Measurements from ENCODE around the gene POLH. TPM values are rescaled to one million over a fixed set of nuclear protein-coding genes. Genes with fewer than 3 reads are reported as not detected.

Gene POLH
- total RNA-seq, 6 donors from 2014 or later = 9.1 to 27.5 (median 19.8) TPM

DNA sequence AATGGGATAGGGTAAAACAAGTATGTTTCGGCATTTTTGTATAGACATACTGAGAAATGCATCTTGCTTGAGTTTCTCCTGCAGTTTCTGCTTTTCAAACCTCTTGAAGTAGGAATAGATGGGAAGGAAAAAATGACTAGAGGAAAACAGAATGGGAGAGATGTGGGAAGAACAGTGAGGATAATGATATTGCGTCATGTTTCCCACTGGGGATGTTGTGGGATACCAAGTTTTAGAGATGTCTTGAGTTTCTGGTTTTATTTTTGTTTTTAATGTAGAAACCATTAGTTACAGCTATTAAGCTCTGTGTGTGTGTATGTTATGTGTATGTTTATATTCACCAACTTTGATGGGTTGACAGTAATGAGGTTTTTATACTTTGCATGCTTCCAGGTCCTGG, 24.6 kb downstream of the POLH start:
- H3K4me3 ChIP-seq = no peak overlapping the region
- 93 to 96% methylated on average over 2 of the region's 2 CpGs for WGBS, 2 donors
- TF ChIP-seq POLR2AphosphoS5 (IDR thresholded peaks at IDR 0.05) = no peak
- TF ChIP-seq, protein P1, sequence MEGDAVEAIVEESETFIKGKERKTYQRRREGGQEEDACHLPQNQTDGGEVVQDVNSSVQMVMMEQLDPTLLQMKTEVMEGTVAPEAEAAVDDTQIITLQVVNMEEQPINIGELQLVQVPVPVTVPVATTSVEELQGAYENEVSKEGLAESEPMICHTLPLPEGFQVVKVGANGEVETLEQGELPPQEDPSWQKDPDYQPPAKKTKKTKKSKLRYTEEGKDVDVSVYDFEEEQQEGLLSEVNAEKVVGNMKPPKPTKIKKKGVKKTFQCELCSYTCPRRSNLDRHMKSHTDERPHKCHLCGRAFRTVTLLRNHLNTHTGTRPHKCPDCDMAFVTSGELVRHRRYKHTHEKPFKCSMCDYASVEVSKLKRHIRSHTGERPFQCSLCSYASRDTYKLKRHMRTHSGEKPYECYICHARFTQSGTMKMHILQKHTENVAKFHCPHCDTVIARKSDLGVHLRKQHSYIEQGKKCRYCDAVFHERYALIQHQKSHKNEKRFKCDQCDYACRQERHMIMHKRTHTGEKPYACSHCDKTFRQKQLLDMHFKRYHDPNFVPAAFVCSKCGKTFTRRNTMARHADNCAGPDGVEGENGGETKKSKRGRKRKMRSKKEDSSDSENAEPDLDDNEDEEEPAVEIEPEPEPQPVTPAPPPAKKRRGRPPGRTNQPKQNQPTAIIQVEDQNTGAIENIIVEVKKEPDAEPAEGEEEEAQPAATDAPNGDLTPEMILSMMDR (IDR thresholded peaks at IDR 0.05) = no peak
- no peak for TF ChIP-seq POLR2A (IDR thresholded peaks at IDR 0.05)
- TF ChIP-seq EP300 (IDR thresholded peaks at IDR 0.05) = no peak
- H3K4me1 ChIP-seq = no peaks in the 10 kb centered on the region
- H3K9me3 ChIP-seq = no peaks in the 10 kb centered on the region
- ATAC-seq (ENCODE audit: low FRiP score in 2 of 2) (no peak), DNase-seq (no peak)
- no peak overlapping the region for H3K27ac ChIP-seq
- peaks cover 8 to 63% (median 31%) of the 10 kb centered on the region in 4 donors for H3K36me3 ChIP-seq
- no peaks in the 10 kb centered on the region for H3K27me3 ChIP-seq

DNA sequence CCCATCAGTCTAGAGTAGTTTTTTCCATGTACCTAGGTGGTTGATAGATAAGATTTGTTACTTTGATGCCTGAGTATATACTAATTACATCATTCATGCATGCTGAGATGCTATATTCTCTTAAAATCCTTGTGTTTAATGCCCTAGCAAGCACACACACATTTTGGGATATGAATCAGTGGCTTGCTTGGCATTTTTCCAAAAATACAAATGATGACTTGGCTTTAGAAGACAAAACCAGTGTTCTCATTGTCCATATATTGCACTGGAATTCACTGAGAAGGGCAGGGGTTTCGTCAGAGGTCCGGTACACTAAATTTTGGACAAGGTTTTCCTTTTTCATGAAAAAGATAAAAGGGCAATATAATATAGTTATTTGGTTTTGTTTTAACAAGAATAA, 28.2 kb downstream of the POLH start:
- no peak for DNase-seq
- H3K36me3 ChIP-seq = peaks cover 8 to 67% (median 27%) of the 10 kb centered on the region in 4 donors
- no peak overlapping the region for H3K4me3 ChIP-seq
- H3K9me3 ChIP-seq = no peaks in the 10 kb centered on the region
- H3K27ac ChIP-seq = no peak overlapping the region
- TF ChIP-seq POLR2A (IDR thresholded peaks at IDR 0.05) (no peak), EP300 (IDR thresholded peaks at IDR 0.05) (no peak), POLR2AphosphoS5 (IDR thresholded peaks at IDR 0.05) (no peak)
- TF ChIP-seq, protein P1 (IDR thresholded peaks at IDR 0.05) = no peak
- ATAC-seq (ENCODE audit: low FRiP score in 2 of 2) = no peak
- no peaks in the 10 kb centered on the region for H3K27me3 ChIP-seq
- peaks cover 0 to 8% (median 2%) of the 10 kb centered on the region in 4 donors for H3K4me1 ChIP-seq
- WGBS, 2 donors = 95 to 98% methylated on average over 2 of the region's 2 CpGs

GRCh38 chr6:43606019-43606418, 30.0 kb downstream of the POLH start:
- no peak for ATAC-seq (ENCODE audit: low FRiP score in 2 of 2)
- peaks cover 0 to 8% (median 2%) of the 10 kb centered on the region in 4 donors for H3K4me1 ChIP-seq
- peaks cover 13 to 74% (median 35%) of the 10 kb centered on the region in 4 donors for H3K36me3 ChIP-seq
- no peak for DNase-seq
- no peaks in the 10 kb centered on the region for H3K9me3 ChIP-seq
- TF ChIP-seq, protein P1 (IDR thresholded peaks at IDR 0.05) = no peak
- TF ChIP-seq EP300 (IDR thresholded peaks at IDR 0.05) (no peak), POLR2AphosphoS5 (IDR thresholded peaks at IDR 0.05) (no peak), POLR2A (IDR thresholded peaks at IDR 0.05) (no peak)
- no peaks in the 10 kb centered on the region for H3K27me3 ChIP-seq
- H3K4me3 ChIP-seq = no peak overlapping the region
- no peak overlapping the region for H3K27ac ChIP-seq
- WGBS, 2 donors = 92 to 96% methylated on average over 2 of the region's 2 CpGs

GRCh38 chr6:43608310-43608763, 32.4 kb downstream of the POLH start:
- 6 to 7% methylated on average over 5 of the region's 5 CpGs for WGBS, 2 donors
- Histone ChIP-seq H3K4me3 (no peak overlapping the region), H3K27ac (no peak overlapping the region), H3K27me3 (no peaks in the 10 kb centered on the region), H3K9me3 (no peaks in the 10 kb centered on the region), H3K36me3 (peaks cover 10 to 64% (median 31%) of the 10 kb centered on the region in 4 donors), H3K4me1 (peaks cover 0 to 8% (median 2%) of the 10 kb centered on the region in 4 donors)
- no peak for TF ChIP-seq POLR2A (IDR thresholded peaks at IDR 0.05)
- TF ChIP-seq, protein P1 (IDR thresholded peaks at IDR 0.05) = peak; percentile 56 to 73 (median 66)
- ATAC-seq (ENCODE audit: low FRiP score in 2 of 2) (peak; percentile 67 to 74), DNase-seq (peak in 1 of 2 donors; percentile 68)

- Histone ChIP-seq H3K36me3 (peaks cover 10 to 64% (median 30%) of the 10 kb centered on the region in 4 donors), H3K4me3 (no peak overlapping the region), H3K27me3 (no peaks in the 10 kb centered on the region), H3K9me3 (no peaks in the 10 kb centered on the region), H3K4me1 (peaks cover 0 to 8% (median 2%) of the 10 kb centered on the region in 4 donors), H3K27ac (no peak overlapping the region)
- WGBS, 2 donors = 30 to 54% methylated on average over 1 of the region's 1 CpG
- TF ChIP-seq POLR2AphosphoS5 (IDR thresholded peaks at IDR 0.05) (no peak), POLR2A (IDR thresholded peaks at IDR 0.05) (no peak), EP300 (IDR thresholded peaks at IDR 0.05) (no peak)
- TF ChIP-seq, protein P1 (IDR thresholded peaks at IDR 0.05) = no peak
- DNase-seq = no peak
- peak in 1 of 2 donors; percentile 35 for ATAC-seq (ENCODE audit: low FRiP score in 2 of 2)
These were observed 32.8 kb downstream of the POLH start for GRCh38 chr6:43608807-43609206.
